Left ventricle myocardium superior (tissue), 1 donor: ENCODE measurements around the gene POM121. TPM values are rescaled to one million over a fixed set of nuclear protein-coding genes. Genes with fewer than 3 reads are reported as not detected.
"Not testable (repeated sequence)": the region's sequence is repeated elsewhere in the genome, so short reads cannot be mapped to it uniquely, and the experiment has no call there.

Experiments
- ATAC-seq: fragments of 200-7000 bp; cut with Tn5 transposase; one replicate; pipeline ENCODE4 v1.9.1; 2020; ENCODE audit warnings: mild to moderate bottlenecking, moderate library complexity
- DNase-seq: peaks from one replicate; pipeline ENCODE4 v3.0.0-alpha.2; 2020
- intact Hi-C: fragments of 100-400 bp; cut with micrococcal nuclease; formaldehyde crosslinking; loops from one replicate; pipeline ENCODE4 v1.11.0; 2022
- long read RNA-seq: library from polyadenylated mRNA; unstranded; transcript quantifications from one replicate; pipeline ENCODE4 v2.0.0, GENCODE V29; 2021
- total RNA-seq: library from RNA; stranded (reverse); fragmentation: NEBNext Ultra II Directional; extraction: Animal tissue kit (Norgen Biotek cat#: 25700); gene quantifications from one replicate; pipeline ENCODE4 v1.2.1, GENCODE V29; 2021
- donor health status: DM: no; HTN: yes; CAD: no; lungs with severe emphysema.

POM121 gene
- 16.9 TPM for total RNA-seq
- long read RNA-seq, partial matches to known transcripts, result 2 of 16 reads
- long read RNA-seq, other reads (novel, unspliced or antisense), result 14 of 16 reads

DNA sequence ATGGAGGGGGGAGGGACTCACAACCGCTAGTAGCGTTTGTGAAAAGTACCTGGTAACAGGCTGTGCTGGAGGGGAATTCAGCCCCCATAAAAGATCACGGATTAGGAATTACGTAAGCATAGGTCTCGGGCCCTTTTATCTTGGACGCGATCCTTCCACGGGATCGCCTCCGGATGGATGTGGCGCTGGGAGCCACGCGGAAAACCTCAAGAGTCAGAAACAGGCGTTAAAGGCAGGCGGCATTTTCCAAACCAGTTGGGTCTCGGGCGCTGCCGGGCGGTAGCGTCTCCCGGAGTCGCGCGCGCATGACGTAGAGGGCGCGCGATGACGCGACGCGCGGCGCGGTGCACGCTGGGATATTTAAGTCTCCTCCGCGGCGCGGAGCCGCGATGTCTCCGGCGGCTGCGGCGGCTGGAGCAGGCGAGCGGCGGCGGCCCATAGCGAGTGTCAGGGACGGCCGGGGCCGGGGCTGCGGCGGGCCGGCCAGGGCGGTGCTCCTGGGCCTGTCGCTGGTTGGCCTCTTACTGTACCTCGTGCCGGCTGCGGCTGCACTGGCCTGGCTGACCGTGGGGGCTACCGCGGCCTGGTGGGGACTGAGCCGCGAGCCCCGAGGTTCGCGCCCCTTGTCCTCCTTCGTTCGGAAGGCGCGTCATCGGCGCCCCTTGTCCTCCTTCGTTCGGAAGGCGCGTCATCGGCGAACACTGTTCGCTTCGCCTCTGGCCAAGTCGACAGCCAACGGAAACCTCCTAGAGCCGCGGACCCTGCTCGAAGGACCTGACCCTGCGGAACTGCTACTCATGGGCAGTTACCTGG, at the start of gene POM121:
POM121 (plus strand) TSS at position 363 of the 813 bp plus-strand sequence; CDS start at position 390, 27 bp downstream.
- intact Hi-C loops, result no loop called here
- DNase-seq (peak; percentile 91), ATAC-seq (peak; percentile 98)

DNA sequence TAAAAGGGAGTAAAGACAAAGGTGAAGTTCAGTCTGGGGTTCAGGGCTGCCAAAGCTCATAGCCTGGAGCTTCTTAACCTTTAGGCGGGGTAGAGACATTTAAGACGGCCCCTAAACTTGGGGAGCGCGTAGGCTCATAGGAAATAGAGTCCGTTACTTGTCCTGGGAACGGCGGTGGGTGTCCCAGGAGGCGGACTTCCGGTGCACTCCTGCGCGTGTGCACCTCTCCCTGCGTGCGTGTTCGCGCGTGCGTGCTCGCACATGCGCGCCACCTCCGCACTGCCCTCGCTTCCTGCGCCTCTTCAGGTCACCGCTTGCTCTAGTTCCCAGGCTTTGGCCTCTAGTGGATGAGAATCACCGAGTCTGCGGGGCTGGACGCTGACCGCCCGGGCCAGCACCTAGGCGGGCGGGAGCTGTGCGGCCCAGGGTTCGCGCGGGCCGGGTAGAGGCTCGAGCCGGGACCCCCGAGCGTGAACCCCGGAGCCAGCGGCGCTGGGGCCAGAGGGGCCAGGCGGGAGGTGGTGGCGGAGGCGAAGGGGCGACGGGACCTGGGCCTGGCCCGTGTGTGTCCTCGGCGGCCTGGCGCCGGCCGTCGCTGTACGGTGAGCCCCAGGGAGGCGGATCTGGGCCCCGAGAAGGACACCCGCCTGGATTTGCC, 45.7 kb upstream of the POM121 start:
- intact Hi-C loops, result not testable (repeated sequence)
- DNase-seq (peak; percentile 90), ATAC-seq (peak; percentile 100)

DNA sequence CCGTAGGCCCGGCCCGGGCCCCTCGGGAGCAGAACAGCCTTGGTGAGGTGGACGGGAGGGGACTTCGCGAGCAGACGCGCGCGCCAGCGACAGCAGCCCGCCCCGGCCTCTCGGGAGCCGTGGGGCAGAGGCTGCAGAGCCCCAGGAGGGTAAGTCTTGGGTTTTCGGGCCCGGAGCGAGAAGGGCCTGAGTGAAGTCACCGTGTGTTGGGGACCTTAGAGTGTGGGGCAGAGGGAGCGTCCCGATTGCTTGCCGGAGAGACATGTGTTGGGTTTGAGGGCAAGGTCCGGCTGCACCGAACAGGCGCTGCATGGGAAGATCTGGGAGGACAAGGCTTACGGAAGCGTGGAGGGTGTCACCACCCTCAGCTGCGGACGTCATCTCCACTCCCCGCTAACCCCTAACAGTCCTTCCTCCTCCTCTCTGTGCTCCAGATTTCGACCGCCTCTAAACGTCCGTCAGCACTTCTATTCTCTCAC, 45.1 kb upstream of the POM121 start:
- intact Hi-C loops, result not testable (repeated sequence)
- peak; percentile 65 for ATAC-seq

GRCh38 chr7:72891750-72892149, 33.1 kb upstream of the POM121 start:
- ATAC-seq, intact Hi-C loops, DNase-seq: not testable (repeated sequence)

More for the DNA sequence above, 45.1 kb upstream of the POM121 start:
- peak; percentile 61 for DNase-seq

- intact Hi-C loops, ATAC-seq, DNase-seq: not testable (repeated sequence)
Observed at GRCh38 chr7:72904740-72905139, 20.2 kb upstream of the POM121 start.

GRCh38 chr7:72908422-72908821, 16.5 kb upstream of the POM121 start:
- DNase-seq, ATAC-seq, intact Hi-C loops: not testable (repeated sequence)

GRCh38 chr7:72911395-72911794, 13.5 kb upstream of the POM121 start:
- DNase-seq, intact Hi-C loops, ATAC-seq: not testable (repeated sequence)

- intact Hi-C loops, DNase-seq, ATAC-seq: not testable (repeated sequence)
Observed at GRCh38 chr7:72913750-72914149, 11.1 kb upstream of the POM121 start.

DNA sequence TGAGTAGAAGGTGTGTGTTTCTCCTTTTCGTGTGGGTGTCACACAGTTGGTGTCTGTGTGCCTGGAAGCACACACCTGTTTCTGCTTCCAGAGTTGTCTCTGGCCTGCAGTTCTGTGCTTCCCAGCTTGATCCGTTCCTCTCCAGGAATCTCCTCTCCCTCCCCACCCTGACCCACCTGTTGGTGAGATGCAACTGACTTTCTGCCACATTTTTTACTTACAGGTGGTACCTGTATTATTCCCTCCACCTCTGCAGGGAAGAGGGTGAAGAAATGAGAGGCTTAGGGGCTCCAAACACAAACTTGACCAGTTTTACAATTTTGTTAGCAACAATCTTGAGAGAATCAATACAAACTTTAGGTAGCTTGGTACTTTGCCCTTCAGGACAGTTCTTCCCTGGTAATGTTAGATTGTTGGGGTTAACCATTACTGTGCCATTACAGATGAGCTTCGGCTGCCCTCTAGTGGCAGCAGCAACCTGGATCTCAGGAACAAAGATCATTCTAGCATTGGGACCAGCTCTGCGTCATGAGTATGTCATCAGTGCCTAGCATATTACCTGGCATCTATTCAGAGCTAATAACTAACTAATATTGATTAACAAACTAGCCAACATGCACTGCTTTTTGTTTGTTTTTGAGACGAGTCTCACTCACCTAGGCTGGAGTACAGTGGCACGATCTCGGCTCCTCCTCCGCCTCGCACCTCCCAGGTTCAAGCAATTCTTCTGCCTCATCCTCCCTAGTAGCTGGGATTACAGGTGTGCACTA, 10.0 kb upstream of the POM121 start:
- intact Hi-C loops, result not testable (repeated sequence)
- peak; percentile 75 for DNase-seq
- peak; percentile 71 for ATAC-seq

DNA sequence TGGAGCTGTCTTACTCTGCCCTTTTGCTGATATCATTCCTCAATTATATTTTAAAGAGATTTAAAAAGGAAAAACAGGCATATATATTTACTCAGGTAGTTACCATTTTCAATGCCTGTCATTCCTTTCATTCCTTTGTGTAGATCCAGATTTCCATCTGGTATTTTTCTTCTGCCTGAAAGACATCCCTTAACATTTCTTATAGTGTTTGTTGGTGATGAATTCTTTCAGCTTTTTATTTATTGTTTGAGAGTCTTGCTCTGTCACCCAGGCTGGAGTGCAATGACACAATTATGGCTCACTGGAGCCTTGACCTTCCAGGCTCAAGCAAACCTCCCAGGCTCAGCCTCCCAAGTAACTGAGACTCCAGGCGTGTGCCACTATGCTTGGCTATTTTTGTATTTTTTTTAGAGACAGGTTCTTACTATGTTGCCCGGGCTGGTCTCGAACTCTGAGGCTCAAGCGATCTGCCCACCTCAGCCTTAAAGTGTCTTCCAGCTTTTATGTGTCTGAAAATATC, 5.6 kb upstream of the POM121 start:
- intact Hi-C loops, result no loop called here
- DNase-seq (no peak), ATAC-seq (no peak)

DNA sequence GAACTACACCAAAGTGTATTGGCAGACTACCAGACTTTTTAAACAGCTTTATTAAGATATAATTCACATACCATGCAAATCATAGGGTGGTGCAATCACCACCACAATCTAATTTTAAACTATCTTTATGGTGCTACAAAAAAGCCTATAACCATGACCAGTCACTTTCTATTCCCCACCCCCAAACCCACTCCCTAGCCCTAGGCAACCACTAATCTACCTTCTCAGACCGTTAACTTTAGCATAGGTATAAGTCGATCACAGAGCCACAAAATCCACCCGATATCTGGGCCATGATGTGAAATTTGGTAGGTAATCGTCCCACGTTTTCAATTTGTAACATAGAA, 536 bp upstream of the POM121 start:
- ATAC-seq (no peak), DNase-seq (no peak)
- intact Hi-C loops, result no loop called here

GRCh38 chr7:72925546-72926120, 738 bp downstream of the POM121 start:
- intact Hi-C loops, result no loop called here
- ATAC-seq (no peak), DNase-seq (no peak)

DNA sequence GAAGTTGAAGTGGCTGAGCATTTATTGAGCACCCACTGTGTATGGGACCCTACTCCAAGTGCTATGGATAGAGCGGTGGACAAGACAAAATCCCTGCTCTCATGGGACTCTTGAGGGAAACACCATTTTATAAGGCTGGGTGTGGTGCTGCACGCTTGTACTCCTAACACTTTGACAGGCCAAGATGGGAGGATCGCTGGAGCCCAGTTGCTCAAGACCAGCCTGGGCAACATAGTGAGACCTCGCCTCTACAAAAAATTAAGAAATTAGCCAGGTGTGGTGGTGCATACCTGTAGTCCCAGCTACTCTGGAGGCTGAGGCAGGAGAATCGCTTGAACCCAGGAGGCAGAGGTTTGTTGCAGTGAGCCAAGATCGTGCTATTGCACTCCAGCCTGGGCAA, 2.9 kb downstream of the POM121 start:
- DNase-seq, ATAC-seq, intact Hi-C loops: not testable (repeated sequence)

DNA sequence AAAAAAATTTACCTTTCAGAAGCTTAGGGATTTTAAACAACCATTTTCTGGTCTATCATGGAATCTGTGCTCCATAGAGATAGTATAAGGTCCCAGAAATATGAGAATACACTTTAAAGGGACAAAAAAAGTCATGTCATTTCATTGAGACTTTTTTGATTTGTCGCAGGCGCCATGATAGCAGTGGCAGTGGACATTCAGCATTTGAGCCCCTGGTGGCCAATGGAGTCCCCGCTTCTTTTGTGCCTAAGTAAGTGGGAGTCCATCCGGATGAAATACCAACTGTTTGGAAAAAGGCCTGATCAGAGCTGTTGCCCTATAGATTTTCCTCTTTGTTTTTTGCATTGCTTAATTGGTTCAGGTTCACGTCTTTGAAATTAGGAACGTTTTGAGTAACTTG, 3.3 kb downstream of the POM121 start:
- DNase-seq, ATAC-seq, intact Hi-C loops: not testable (repeated sequence)

- DNase-seq, ATAC-seq, intact Hi-C loops: not testable (repeated sequence)
Observed at GRCh38 chr7:72942022-72942705, 17.3 kb downstream of the POM121 start.

- intact Hi-C loops, DNase-seq, ATAC-seq: not testable (repeated sequence)
Observed at GRCh38 chr7:72942956-72943355, 18.1 kb downstream of the POM121 start.

- ATAC-seq, result peak; percentile 83
- intact Hi-C loops, result not testable (repeated sequence)
- peak; percentile 45 for DNase-seq
Observed at GRCh38 chr7:72944937-72945336, 20.0 kb downstream of the POM121 start.

DNA sequence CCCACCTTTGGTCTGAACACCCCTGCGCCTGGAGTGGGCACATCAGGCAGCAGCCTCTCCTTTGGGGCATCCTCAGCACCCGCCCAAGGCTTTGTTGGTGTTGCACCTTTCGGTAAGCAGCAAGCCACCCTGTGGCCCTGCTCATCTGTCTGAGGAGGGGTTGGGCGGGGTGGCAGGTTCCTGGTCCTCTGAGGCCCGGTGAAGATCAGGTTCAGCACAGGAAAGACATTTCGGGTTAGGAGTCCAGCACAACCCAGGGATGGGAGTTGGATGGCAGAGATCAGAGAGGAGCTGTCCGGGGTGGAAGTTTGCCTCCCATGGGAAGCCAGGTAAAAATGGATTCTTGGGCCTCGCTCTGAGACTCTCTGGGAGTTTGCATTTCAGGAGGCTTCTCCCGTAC, 20.7 kb downstream of the POM121 start:
- DNase-seq, intact Hi-C loops, ATAC-seq: not testable (repeated sequence)
